Fibroblast of gingiva (primary cell): ENCODE measurements around the gene MAGEA4.
A peak's percentile ranks its signal among the peaks of the same experiment; 100 is the strongest.

ENCODE experiments used
- DNase-seq: peaks from one replicate; pipeline ENCODE4 v3.0.0-alpha.2; 2011; ENCODE audit warnings: low read depth

MAGEA4 gene

DNA sequence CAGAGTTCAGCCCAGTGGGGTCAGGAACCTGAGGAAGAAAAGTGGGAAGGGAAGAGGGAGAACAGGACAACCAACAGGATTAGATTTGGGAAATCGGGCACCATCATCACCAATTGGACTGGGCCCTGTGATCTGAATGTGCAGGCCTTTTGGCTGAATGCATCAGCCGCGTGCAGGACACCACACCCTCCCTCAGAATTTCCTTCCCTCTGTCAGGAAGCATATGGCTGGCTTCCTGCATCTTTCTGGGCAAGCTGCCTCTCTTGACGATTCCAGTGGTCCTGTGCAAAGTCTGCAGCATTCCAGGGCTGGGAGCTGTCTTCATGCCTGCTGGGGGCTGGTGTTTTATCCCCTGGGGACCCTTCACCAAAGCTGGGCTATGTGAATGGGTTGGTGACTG, 16.4 kb downstream of the MAGEA4 start:
- DNase-seq, result no peak

DNA sequence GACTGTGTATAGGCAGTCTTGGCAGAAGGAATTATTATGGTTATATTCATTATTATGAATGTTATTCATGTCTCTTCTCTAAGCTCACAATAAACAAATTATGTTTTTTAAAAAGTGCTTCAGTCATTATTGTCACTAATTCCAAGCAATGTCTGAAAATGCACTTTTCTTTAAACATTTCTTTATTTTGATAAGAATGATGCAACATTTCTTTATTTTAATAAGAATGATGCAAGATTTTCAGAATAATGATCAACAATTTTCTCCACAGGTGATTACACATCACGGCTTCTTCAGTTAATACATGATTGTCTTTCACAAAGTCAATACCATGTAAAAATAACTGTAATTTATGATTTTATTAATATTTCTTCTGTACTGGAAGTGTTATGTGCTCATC, 22.7 kb downstream of the MAGEA4 start:
- no peak for DNase-seq

DNA sequence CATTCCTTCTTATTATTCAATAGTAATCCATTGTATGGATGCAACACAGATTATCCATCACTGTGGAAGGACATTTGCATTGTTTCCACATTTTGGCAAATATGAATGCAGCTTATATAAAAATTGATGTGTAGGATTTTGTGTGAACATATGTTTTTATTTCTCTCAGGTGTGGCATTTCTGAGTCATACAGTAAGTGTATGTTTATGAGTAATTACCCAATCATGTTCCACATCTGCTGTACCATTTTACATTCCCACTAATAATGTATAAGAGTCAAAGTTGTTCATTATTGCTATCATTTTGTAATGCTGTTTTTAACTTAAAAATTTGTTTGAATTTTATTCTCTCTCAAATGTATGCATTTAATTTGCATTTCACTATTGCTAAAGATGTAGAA, 25.5 kb downstream of the MAGEA4 start:
- DNase-seq, result no peak

DNA sequence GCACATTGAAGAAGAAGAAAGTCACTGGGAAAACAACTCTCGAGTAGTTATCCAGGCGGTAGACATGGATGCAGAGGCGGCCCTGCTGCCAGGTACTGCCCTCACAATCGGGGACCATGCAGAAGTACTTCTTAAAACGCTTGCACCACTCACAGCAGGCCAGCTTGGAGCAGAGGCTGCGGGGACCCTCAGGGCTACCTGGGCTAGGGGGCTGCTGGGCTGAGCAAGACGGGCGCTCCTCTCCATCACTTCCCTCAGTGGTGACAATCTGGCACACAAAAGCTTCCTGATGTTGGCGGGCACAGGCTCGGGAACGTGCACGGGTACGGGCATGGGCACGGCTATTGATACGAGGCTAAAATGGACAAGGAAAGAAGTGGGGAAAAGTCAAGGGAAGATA, 42.0 kb downstream of the MAGEA4 start:
- no peak for DNase-seq

DNA sequence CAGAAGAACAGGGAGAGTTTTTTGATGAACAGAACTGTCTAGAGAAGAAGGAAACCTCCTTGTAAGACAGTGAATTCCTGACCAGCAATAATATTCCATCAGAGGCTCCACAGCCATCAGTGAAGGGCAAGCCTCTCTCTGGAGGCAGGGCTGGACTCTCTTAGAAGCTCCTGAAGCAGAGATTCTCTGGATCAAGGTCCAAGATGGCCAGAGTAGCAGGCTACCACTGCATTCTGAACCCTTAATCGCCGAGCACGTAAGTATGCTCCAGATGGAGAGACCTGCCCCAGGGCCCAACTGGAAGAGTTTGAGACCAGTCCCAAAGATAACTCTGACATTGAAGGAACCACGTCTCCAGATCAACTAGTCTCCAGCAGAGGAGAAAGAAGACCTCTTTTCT, 45.4 kb downstream of the MAGEA4 start:
- DNase-seq, result no peak

DNA sequence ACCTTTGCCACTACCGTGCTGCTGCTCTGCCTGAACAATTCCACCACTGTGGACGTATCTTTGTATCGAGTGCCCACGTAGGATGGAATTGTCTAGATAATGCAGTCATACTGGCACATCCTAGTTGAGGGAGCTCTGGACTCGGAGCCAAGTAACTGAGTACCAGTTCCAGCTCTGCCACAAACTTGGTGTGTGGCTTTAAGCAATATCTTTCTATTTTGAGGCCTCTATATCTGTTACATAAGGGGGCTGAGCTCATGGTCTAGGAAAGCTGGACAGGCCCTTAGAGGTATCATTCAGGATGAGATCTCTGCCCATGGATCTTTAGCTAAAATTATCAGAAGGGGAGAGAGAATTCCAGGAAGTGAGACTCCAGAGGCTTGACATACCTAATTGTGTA, 49.3 kb downstream of the MAGEA4 start:
- DNase-seq, result no peak

DNA sequence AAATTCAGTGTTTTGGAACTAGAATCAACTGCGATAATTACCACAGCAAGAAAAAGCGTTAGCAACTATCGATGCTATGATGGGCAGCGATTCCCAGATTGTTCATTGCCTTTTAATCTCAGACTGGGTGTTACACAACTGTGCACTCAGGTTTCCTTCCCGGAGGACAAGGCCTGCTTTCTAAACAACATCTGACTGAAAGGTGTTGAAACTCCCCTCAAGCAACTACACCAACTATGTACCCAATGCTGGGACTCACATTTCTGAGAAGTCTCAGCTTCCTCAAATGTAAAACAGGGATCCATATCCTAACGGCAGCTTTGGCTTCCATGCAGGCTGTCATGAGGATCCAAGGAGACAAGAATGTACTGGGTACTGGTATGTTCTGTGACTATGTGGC, 53.5 kb downstream of the MAGEA4 start:
- DNase-seq, result peak; percentile 25

DNA sequence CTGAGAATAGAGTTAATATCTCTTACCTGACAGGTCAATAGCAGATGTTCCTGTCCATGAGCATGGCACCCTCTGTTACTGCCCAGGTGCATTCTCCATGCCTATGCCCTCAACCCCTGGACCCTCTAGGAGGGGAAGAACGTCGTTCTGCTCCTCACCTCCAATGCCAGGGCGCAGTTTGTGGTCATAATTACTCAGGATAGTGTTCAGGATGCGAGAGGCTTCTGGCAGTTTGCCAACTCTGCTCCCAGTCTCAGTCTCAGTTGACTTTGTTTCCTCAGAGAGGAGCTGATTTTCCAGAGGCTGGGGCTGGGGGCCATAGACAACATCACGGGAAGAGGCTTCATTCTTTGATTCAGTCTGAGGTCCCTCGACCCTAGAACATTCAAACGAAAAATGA, 57.3 kb downstream of the MAGEA4 start:
- no peak for DNase-seq

DNA sequence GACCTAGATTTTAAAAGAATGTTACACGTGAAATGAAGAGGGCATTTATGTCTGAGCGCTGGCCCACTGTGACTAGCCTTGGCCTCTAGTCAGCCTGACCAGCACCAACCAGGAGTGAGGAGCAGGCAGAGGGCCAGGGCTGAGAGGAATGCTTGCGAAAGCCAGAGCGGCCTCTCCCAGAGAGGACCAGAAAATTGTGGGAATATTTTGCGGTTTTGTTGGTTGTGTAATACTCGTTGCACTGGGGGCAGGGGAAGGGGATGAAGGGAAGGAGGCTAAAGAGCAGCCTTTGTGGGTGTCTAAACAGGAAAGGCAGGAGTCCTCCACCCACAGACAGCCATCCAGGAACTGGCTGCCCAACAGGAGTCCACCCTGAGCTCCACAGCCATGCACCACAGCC, 58.0 kb downstream of the MAGEA4 start:
- DNase-seq, result peak; percentile 90

DNA sequence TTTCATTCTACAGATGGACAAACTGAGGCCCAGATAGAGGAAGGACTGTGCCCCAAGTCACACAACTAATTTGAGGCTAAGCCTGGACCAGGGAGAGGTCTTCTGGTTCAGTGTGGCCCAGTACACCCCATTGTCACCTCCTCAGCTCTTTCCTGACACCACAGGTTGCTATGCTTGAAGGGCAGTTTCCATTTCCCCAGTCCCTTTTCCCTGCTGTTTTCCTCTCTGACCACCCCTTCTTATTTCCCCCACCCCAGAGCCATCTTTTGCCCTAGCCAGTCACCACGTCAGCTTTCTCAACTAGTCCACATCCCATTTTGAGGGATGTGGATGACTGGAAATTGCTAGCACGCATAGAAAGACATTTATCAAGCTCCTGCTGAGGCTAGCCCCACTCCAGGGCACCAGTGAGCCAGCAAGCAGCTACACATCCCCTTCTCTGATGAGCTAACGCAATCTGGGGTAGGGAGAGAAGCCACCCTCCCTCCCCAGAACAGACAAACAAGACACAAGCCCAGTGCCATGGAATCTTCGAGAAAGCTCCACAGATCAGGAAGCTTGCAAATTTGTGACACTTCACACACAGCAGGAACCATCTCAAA, 60.5 kb downstream of the MAGEA4 start:
- DNase-seq, result peak; percentile 6

DNA sequence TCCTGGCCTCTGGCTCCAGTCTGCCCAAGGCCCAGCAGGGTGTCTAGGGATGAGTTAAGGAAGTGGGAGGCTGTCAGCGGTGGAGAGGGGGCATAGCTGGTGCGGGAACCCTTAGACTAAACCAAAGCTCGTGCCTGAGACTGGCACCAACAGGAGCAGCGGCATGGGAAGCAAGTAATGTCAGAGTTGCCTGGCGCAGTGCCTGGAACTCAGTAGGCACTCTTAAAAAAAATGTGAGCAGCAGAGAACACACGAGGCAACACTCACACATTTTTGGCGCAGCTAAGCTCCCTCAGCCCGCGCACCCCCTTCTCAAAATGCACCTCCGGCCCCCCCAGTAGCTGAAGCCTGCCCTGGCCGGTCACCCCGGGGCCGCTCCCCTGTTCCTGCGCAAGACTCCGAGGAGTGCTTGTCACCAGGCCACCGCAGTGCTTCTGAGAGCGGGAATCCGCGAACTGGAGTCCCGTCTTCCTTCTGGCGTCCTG, 61.2 kb downstream of the MAGEA4 start:
- peak; percentile 28 for DNase-seq
